Measurements from ENCODE around the gene EYS. TPM values are rescaled to one million over a fixed set of nuclear protein-coding genes. Genes with fewer than 3 reads are reported as not detected.

Gene EYS
- total and polyA plus RNA-seq, 9 of the 15 experiments (the other 6 are each of a cell fraction or from before 2014, with no cell fraction given): 0.03 to 0.36 (median 0.10) TPM; not detected in 2

DNA sequence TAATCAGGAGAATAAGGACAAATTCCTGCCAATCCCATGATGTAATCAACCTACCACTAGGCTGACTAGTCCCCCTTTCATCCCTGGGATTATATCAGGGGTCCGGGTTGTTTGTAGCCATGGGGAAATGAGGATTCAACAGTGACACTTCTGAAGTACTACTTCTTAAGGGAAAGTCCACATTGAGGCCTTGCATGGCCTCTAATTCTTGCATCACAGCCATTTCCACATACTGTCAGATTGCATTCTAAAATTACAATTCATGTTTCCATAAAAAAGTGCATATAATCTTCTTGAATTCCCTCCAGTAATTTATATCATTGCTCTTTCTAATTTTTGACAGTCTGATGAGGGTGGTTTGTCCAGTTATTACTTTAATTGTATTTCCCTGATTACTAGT lies 1887.2 kb downstream of the EYS start:
- no peak for FAIRE-seq

More for the DNA sequence above, 1887.2 kb downstream of the EYS start:
- DNase-seq (ENCODE audit: extremely low read depth in 1 of 4, low spot score in 3 of 4) (no peak), ATAC-seq (no peak)
- Histone ChIP-seq H3K4me2 (ENCODE audit: insufficient read depth, low read length) (no peak overlapping the region), H3K9me3 (replicated peaks; ENCODE audit: control insufficient read depth, insufficient read depth, low read depth, low read length) (no peaks in the 10 kb centered on the region), H3K27ac (ENCODE audit: extremely low read depth, low read depth, low read length) (no peak overlapping the region), H3K9ac (ENCODE audit: insufficient read depth in 1 of 2, low read depth in 2 of 2, low read length in 2 of 2) (no peak overlapping the region), H3K4me3 (no peak overlapping the region), H3K4me1 (replicated peaks in 1 of 2; ENCODE audit: control insufficient read depth in 2 of 2, insufficient read depth in 2 of 2, low read length in 2 of 2) (no peaks in the 10 kb centered on the region), H3K79me2 (ENCODE audit: control insufficient read depth, insufficient read depth, low read length) (no peaks in the 10 kb centered on the region), H3K9me1 (ENCODE audit: control insufficient read depth, insufficient read depth, low read length) (no peaks in the 10 kb centered on the region), H2AFZ (ENCODE audit: low read depth, low read length) (no peak overlapping the region), H3K36me3 (ENCODE audit: control insufficient read depth, insufficient read depth, low read length) (no peaks in the 10 kb centered on the region), H4K20me1 (replicated peaks; ENCODE audit: control insufficient read depth, insufficient read depth, low read length) (no peaks in the 10 kb centered on the region), H3K27me3 (ENCODE audit: control insufficient read depth in 2 of 2, insufficient read depth in 2 of 2, low read length in 2 of 2) (no peaks in the 10 kb centered on the region)
- no TSS peak for BruUV-seq (replicated peaks)
- WGBS (ENCODE audit: insufficient coverage, low coverage, missing lambda C conversion rate): 0% methylated on average over 1 of the region's 1 CpG
- in situ Hi-C loops (cut with MboI): no loop called here
- ChIA-PET CTCF (ENCODE audit: low intra/inter-chr PET ratio) (no interaction called here), POLR2A (no interaction called here)
- TF ChIP-seq TRIM28 (IDR thresholded peaks at IDR 0.05) (no peak), SMARCB1 (IDR thresholded peaks at IDR 0.05; ENCODE audit: insufficient read length, low read depth) (no peak), ESRRB (CRISPR knock-in tag; IDR thresholded peaks at IDR 0.05; ENCODE audit: borderline replicate concordance) (no peak), ZNF551 (CRISPR knock-in tag; IDR thresholded peaks at IDR 0.05) (no peak), POU5F1 (IDR thresholded peaks at IDR 0.05; ENCODE audit: borderline replicate concordance, low read depth, low read length, partially characterized antibody) (no peak), YY1 (IDR thresholded peaks at IDR 0.05; ENCODE audit: borderline replicate concordance in 1 of 3, control insufficient read depth in 1 of 3, extremely low read depth in 1 of 3, insufficient read depth in 3 of 3, insufficient read length in 1 of 3, insufficient replicate concordance in 2 of 3, low read depth in 1 of 3, low read length in 2 of 3) (no peak), ZNF436 (CRISPR knock-in tag; IDR thresholded peaks at IDR 0.05) (no peak), YBX1 (IDR thresholded peaks at IDR 0.05) (no peak), NCOA2 (IDR thresholded peaks at IDR 0.05; ENCODE audit: partially characterized antibody in 2 of 2) (no peak), CC2D1A (IDR thresholded peaks at IDR 0.05) (no peak), ATF1 (CRISPR knock-in tag; IDR thresholded peaks at IDR 0.05) (no peak), ATF1 (tag; IDR thresholded peaks at IDR 0.05) (no peak), MEIS2 (IDR thresholded peaks at IDR 0.05; ENCODE audit: partially characterized antibody) (no peak), ZNF696 (CRISPR knock-in tag; conservative IDR thresholded peaks at IDR 0.05) (no peak), BCOR (IDR thresholded peaks at IDR 0.05) (no peak), HNRNPH1 (optimal IDR thresholded peaks at IDR 0.05; ENCODE audit: low read depth, low read length) (no peak), TSC22D4 (tag; IDR thresholded peaks at IDR 0.05) (no peak), MTA3 (IDR thresholded peaks at IDR 0.05; ENCODE audit: borderline replicate concordance) (no peak)
- TF ChIP-seq, protein P1, sequence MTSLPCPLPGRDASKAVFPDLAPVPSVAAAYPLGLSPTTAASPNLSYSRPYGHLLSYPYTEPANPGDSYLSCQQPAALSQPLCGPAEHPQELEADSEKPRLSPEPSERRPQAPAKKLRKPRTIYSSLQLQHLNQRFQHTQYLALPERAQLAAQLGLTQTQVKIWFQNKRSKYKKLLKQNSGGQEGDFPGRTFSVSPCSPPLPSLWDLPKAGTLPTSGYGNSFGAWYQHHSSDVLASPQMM (CRISPR knock-in tag; IDR thresholded peaks at IDR 0.05): no peak
- TF ChIP-seq, protein P2, sequence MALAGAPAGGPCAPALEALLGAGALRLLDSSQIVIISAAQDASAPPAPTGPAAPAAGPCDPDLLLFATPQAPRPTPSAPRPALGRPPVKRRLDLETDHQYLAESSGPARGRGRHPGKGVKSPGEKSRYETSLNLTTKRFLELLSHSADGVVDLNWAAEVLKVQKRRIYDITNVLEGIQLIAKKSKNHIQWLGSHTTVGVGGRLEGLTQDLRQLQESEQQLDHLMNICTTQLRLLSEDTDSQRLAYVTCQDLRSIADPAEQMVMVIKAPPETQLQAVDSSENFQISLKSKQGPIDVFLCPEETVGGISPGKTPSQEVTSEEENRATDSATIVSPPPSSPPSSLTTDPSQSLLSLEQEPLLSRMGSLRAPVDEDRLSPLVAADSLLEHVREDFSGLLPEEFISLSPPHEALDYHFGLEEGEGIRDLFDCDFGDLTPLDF (CRISPR knock-in tag; IDR thresholded peaks at IDR 0.05): no peak
- TF ChIP-seq, protein P3, sequence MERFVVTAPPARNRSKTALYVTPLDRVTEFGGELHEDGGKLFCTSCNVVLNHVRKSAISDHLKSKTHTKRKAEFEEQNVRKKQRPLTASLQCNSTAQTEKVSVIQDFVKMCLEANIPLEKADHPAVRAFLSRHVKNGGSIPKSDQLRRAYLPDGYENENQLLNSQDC (CRISPR knock-in tag; IDR thresholded peaks at IDR 0.05): no peak
- intact Hi-C loops (cut with micrococcal nuclease): no loop called here
